ENCODE results near the gene ATG7. TPM values are rescaled to one million over a fixed set of nuclear protein-coding genes. Genes with fewer than 3 reads are reported as not detected.
"Not testable (repeated sequence)": the region's sequence is repeated elsewhere in the genome, so short reads cannot be mapped to it uniquely, and the experiment has no call there.

ATG7 gene
- total RNA-seq, 1 experiment from 2014 or later: 29.3 TPM

DNA sequence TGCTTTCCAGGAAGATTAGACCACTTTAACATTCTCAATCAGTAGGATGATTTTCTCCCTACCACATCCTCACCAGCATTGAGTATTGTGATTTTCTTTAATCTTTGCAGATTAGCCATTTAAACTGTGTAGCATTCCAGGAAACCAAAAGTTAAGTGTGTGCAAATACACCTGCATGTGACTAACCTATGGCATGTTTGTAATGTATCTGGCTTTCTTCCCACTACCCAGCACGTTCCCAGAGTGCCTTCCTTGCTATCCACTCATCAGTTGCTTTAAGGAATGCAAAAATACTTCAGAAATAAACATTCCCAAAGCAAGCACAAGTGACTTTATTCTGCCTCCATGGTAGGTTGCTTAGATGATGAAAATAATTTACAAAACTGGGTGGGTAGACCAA, 74.2 kb downstream of the ATG7 start:
- H3K9ac ChIP-seq (ENCODE audit: low read length): no peak overlapping the region
- CTCF ChIA-PET: no interaction called here
- H3K27me3 ChIP-seq (ENCODE audit: insufficient read depth, low read length): no peaks in the 10 kb centered on the region
- H3K79me2 ChIP-seq (ENCODE audit: insufficient read depth, low read length): no peaks in the 10 kb centered on the region
- no peak overlapping the region for H3K27ac ChIP-seq (ENCODE audit: low read depth, low read length)
- H3K4me1 ChIP-seq (ENCODE audit: control insufficient read depth in 1 of 2, insufficient read depth in 2 of 2, low read length in 2 of 2): peaks cover 0 to 14% of the 10 kb centered on the region in 2 experiments; a peak in 1 of 4 replicates
- POLR2A ChIA-PET: no interaction called here
- no peak overlapping the region for H2AFZ ChIP-seq (ENCODE audit: low read depth, low read length, poor library complexity, severe bottlenecking)
- ATAC-seq (no peak), DNase-seq (ENCODE audit: low read depth, low spot score) (no peak)
- no peak overlapping the region for H3K4me3 ChIP-seq (replicated peaks in 1 of 2; ENCODE audit: low read depth in 1 of 2, low read length in 2 of 2)
- no peak for TF ChIP-seq EZH2phosphoT487 (IDR thresholded peaks at IDR 0.05; ENCODE audit: borderline replicate concordance)
- no peak for TF ChIP-seq ATF3 (IDR thresholded peaks at IDR 0.05)
- no peak for TF ChIP-seq CEBPB (IDR thresholded peaks at IDR 0.05; ENCODE audit: low read depth)
- no peak for TF ChIP-seq JUND (IDR thresholded peaks at IDR 0.05)
- TF ChIP-seq, protein P1, sequence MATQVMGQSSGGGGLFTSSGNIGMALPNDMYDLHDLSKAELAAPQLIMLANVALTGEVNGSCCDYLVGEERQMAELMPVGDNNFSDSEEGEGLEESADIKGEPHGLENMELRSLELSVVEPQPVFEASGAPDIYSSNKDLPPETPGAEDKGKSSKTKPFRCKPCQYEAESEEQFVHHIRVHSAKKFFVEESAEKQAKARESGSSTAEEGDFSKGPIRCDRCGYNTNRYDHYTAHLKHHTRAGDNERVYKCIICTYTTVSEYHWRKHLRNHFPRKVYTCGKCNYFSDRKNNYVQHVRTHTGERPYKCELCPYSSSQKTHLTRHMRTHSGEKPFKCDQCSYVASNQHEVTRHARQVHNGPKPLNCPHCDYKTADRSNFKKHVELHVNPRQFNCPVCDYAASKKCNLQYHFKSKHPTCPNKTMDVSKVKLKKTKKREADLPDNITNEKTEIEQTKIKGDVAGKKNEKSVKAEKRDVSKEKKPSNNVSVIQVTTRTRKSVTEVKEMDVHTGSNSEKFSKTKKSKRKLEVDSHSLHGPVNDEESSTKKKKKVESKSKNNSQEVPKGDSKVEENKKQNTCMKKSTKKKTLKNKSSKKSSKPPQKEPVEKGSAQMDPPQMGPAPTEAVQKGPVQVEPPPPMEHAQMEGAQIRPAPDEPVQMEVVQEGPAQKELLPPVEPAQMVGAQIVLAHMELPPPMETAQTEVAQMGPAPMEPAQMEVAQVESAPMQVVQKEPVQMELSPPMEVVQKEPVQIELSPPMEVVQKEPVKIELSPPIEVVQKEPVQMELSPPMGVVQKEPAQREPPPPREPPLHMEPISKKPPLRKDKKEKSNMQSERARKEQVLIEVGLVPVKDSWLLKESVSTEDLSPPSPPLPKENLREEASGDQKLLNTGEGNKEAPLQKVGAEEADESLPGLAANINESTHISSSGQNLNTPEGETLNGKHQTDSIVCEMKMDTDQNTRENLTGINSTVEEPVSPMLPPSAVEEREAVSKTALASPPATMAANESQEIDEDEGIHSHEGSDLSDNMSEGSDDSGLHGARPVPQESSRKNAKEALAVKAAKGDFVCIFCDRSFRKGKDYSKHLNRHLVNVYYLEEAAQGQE (IDR thresholded peaks at IDR 0.05; ENCODE audit: low read depth): no peak
- no peak for TF ChIP-seq FOSL1 (IDR thresholded peaks at IDR 0.05; ENCODE audit: low read depth)
- TF ChIP-seq ZBTB33 (IDR thresholded peaks at IDR 0.05; ENCODE audit: extremely low read depth, insufficient replicate concordance, low read length): no peak
- TF ChIP-seq SP1 (IDR thresholded peaks at IDR 0.05; ENCODE audit: low read depth): no peak
- TF ChIP-seq ZFX (IDR thresholded peaks at IDR 0.05): no peak
- TF ChIP-seq, protein P2, sequence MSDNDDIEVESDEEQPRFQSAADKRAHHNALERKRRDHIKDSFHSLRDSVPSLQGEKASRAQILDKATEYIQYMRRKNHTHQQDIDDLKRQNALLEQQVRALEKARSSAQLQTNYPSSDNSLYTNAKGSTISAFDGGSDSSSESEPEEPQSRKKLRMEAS (IDR thresholded peaks at IDR 0.05): no peak
- H3K4me2 ChIP-seq (ENCODE audit: low read length): no peak overlapping the region
- peaks cover 0 to 13% of the 10 kb centered on the region in 2 experiments; a peak in 1 of 4 replicates for H3K36me3 ChIP-seq (ENCODE audit: control insufficient read depth in 1 of 2, insufficient read depth in 2 of 2, low read length in 2 of 2)
- no peaks in the 10 kb centered on the region for H3K9me3 ChIP-seq (ENCODE audit: control insufficient read depth in 1 of 2, insufficient read depth in 1 of 2, low read depth in 1 of 2, low read length in 2 of 2)
- intact Hi-C loops (cut with micrococcal nuclease): no loop called here
- no peaks in the 10 kb centered on the region for H3K9me2 ChIP-seq (ENCODE audit: insufficient read depth)
- no TSS peak for BruUV-seq (replicated peaks)
- H4K20me1 ChIP-seq (ENCODE audit: insufficient read depth): no peaks in the 10 kb centered on the region
- RAD21 ChIA-PET (ENCODE audit: low non-redundant PET in 1 of 2, low total read pairs in 2 of 2, uncharacterized antibody in 2 of 2, unreplicated experiment in 2 of 2): no interaction called here

- H3K4me3 ChIP-seq (replicated peaks in 1 of 2; ENCODE audit: low read depth in 1 of 2, low read length in 2 of 2); H3K79me2 ChIP-seq (ENCODE audit: insufficient read depth, low read length); intact Hi-C loops (cut with micrococcal nuclease); ATAC-seq; H3K9me3 ChIP-seq (ENCODE audit: control insufficient read depth in 1 of 2, insufficient read depth in 1 of 2, low read depth in 1 of 2, low read length in 2 of 2); BruUV-seq (replicated peaks); H2AFZ ChIP-seq (ENCODE audit: low read depth, low read length, poor library complexity, severe bottlenecking); POLR2A ChIA-PET; DNase-seq (ENCODE audit: low read depth, low spot score); H3K27me3 ChIP-seq (ENCODE audit: insufficient read depth, low read length); H3K9ac ChIP-seq (ENCODE audit: low read length); RAD21 ChIA-PET (ENCODE audit: low non-redundant PET in 1 of 2, low total read pairs in 2 of 2, uncharacterized antibody in 2 of 2, unreplicated experiment in 2 of 2); H3K27ac ChIP-seq (ENCODE audit: low read depth, low read length); H4K20me1 ChIP-seq (ENCODE audit: insufficient read depth); H3K9me2 ChIP-seq (ENCODE audit: insufficient read depth); H3K4me2 ChIP-seq (ENCODE audit: low read length): not testable (repeated sequence)
- peaks cover 0 to 14% of the 10 kb centered on the region in 2 experiments; a peak in 1 of 4 replicates for H3K4me1 ChIP-seq (ENCODE audit: control insufficient read depth in 1 of 2, insufficient read depth in 2 of 2, low read length in 2 of 2)
- peaks cover 0 to 13% of the 10 kb centered on the region in 2 experiments; a peak in 1 of 4 replicates for H3K36me3 ChIP-seq (ENCODE audit: control insufficient read depth in 1 of 2, insufficient read depth in 2 of 2, low read length in 2 of 2)
- CTCF ChIA-PET: interaction anchor here (0.6 kb wide), 1 partner anchor 15 kb away, joined by 3 read pairs; no protein-coding TSS in a partner anchor
Observed at GRCh38 chr3:11348877-11349276, 76.7 kb downstream of the ATG7 start.

Measured in HCT116 (cell line).